IMR-90 (cell line): ENCODE data around the gene RIMBP2. TPM values are rescaled to one million over a fixed set of nuclear protein-coding genes. Genes with fewer than 3 reads are reported as not detected.

Experiments used
- ATAC-seq: fragments of 200-7000 bp; cut with Tn5 transposase; 2 replicates; pipeline ENCODE4 v1.9.1; 2020; ENCODE audit warnings: low read depth, mild to moderate bottlenecking, moderate library complexity
- BruUV-seq: library from RNA; stranded (reverse); fragments of 400-500 nt; replicated peaks from 2 replicates; lab custom pipeline; 2021; lab: Mats Ljungman, UMichigan
- CTCF ChIA-PET: fragments of 300-600 bp; formaldehyde crosslinking; extraction: SDS; loops from one replicate; lab custom pipeline; 2021; ENCODE audit warnings: antibody characterized with exemption; lab: Yijun Ruan, JAX
- POLR2A ChIA-PET: fragments of 300-600 bp; sonication (Branson Sonifier 250); formaldehyde crosslinking; loops from one replicate; lab custom pipeline; 2022; ENCODE audit warnings: antibody characterized with exemption; ENCODE audit not compliant: unreplicated experiment; lab: Charles Lee
- DNase-seq: peaks from one replicate; pipeline ENCODE4 v3.0.0; 2013
- H2AFZ ChIP-seq: replicated peaks from 2 replicates; pipeline ENCODE3; 2013; ENCODE audit warnings: low read length, mild to moderate bottlenecking; ENCODE audit not compliant: poor library complexity
- H2AK5ac ChIP-seq: 2 replicates; pipeline ENCODE4 v1.6.1; 2013; ENCODE audit warnings: low read depth, low read length, inconsistent platforms
- H2AK9ac ChIP-seq: replicated peaks from 2 replicates; pipeline ENCODE3; 2013; ENCODE audit warnings: mild to moderate bottlenecking, low read depth, low read length, moderate library complexity; ENCODE audit not compliant: poor library complexity
- H2BK120ac ChIP-seq: 2 replicates; pipeline ENCODE4 v1.6.1; 2013; ENCODE audit warnings: low read depth, low read length, inconsistent platforms
- H2BK15ac ChIP-seq: 3 replicates; pipeline ENCODE4 v1.6.1; 2013; ENCODE audit warnings: low read depth, low read length, inconsistent platforms
- H2BK20ac ChIP-seq: 2 replicates; pipeline ENCODE4 v1.6.1; 2013; ENCODE audit warnings: low read depth, mild to moderate bottlenecking, inconsistent platforms, low read length, moderate library complexity
- H2BK5ac ChIP-seq: 2 replicates; pipeline ENCODE4 v1.6.1; 2013; ENCODE audit warnings: mild to moderate bottlenecking, low read depth, low read length, inconsistent platforms; ENCODE audit not compliant: poor library complexity, severe bottlenecking
- H3K14ac ChIP-seq: replicated peaks from 2 replicates; pipeline ENCODE4 v1.6.1; 2013; ENCODE audit warnings: low read depth, low read length, inconsistent platforms
- H3K18ac ChIP-seq: 2 replicates; pipeline ENCODE4 v1.6.1; 2013; ENCODE audit warnings: low read depth, low read length, control low read depth
- H3K23ac ChIP-seq: 2 replicates; pipeline ENCODE4 v1.6.1; 2013; ENCODE audit warnings: low read depth, low read length, inconsistent platforms
- H3K27ac ChIP-seq: 2 replicates; pipeline ENCODE4 v1.5.1; 2013; ENCODE audit warnings: mild to moderate bottlenecking, control low read depth, low read length; ENCODE audit not compliant: insufficient read depth
- H3K27me3 ChIP-seq: 2 replicates; pipeline ENCODE4 v1.6.1; 2013; ENCODE audit warnings: low read length; ENCODE audit not compliant: control insufficient read depth, insufficient read depth
- H3K36me3 ChIP-seq: 2 replicates; pipeline ENCODE4 v1.6.1; 2013; ENCODE audit warnings: low read length, mixed read lengths; ENCODE audit not compliant: control insufficient read depth, insufficient read depth
- H3K4ac ChIP-seq: 2 replicates; pipeline ENCODE4 v1.6.1; 2013; ENCODE audit warnings: low read depth, low read length, inconsistent platforms
- H3K4me1 ChIP-seq: 2 replicates; pipeline ENCODE4 v1.6.1; 2013; ENCODE audit warnings: low read length, mixed read lengths; ENCODE audit not compliant: control insufficient read depth, insufficient read depth
- H3K4me2 ChIP-seq: 2 replicates; pipeline ENCODE4 v1.6.1; 2013; ENCODE audit warnings: low read depth, mild to moderate bottlenecking, control low read depth, low read length, moderate library complexity
- H3K4me3 ChIP-seq: 2 replicates; pipeline ENCODE4 v1.5.1; 2013; ENCODE audit warnings: low read depth, mild to moderate bottlenecking, control low read depth, low read length, moderate library complexity; ENCODE audit not compliant: insufficient read depth
- H3K56ac ChIP-seq: 2 replicates; pipeline ENCODE4 v1.6.1; 2013; ENCODE audit warnings: low read length, inconsistent platforms; ENCODE audit not compliant: insufficient read depth; ENCODE audit errors: extremely low read depth
- H3K79me1 ChIP-seq, 2 experiments: 2 replicates each; pipeline ENCODE4 v1.6.1; 2013; ENCODE audit warnings: low read length in 2 of 2, inconsistent platforms in 1 of 2, low read depth in 1 of 2
- H3K9ac ChIP-seq: 2 replicates; pipeline ENCODE4 v1.6.1; 2013; ENCODE audit warnings: low read depth, low read length, control low read depth
- H3K9me1 ChIP-seq: 2 replicates; pipeline ENCODE4 v1.6.1; 2013; ENCODE audit warnings: low read length, inconsistent platforms; ENCODE audit not compliant: insufficient read depth
- H3K9me3 ChIP-seq: 2 replicates; pipeline ENCODE4 v1.6.1; 2013; ENCODE audit warnings: low read length; ENCODE audit not compliant: control insufficient read depth, insufficient read depth
- H4K20me1 ChIP-seq: 2 replicates; pipeline ENCODE4 v1.6.1; 2013; ENCODE audit warnings: low read length, inconsistent platforms; ENCODE audit not compliant: insufficient read depth
- H4K5ac ChIP-seq: 2 replicates; pipeline ENCODE4 v1.6.1; 2013; ENCODE audit warnings: mild to moderate bottlenecking, low read depth, low read length, control low read depth
- H4K8ac ChIP-seq, 2 experiments: 2 replicates each; pipeline ENCODE4 v1.6.1; 2013; ENCODE audit warnings: low read depth in 2 of 2, low read length in 2 of 2, control low read depth in 1 of 2, inconsistent platforms in 1 of 2
- H4K91ac ChIP-seq: 2 replicates; pipeline ENCODE4 v1.6.1; 2013; ENCODE audit warnings: low read depth, low read length, inconsistent platforms; ENCODE audit not compliant: insufficient read depth
- FOS ChIP-seq: fragments of 150-350 bp; IDR thresholded peaks from 2 replicates; pipeline ENCODE4 v1.6.1; 2016; ENCODE audit warnings: low read depth, low read length
- RCOR1 ChIP-seq: IDR thresholded peaks from 2 replicates; pipeline ENCODE4 v1.6.1; 2012; ENCODE audit warnings: mild to moderate bottlenecking, low read length, improper control_type of control experiment; ENCODE audit not compliant: insufficient replicate concordance
- SMC3 ChIP-seq: fragments of 150-350 bp; IDR thresholded peaks from 2 replicates; pipeline ENCODE4 v1.6.1; 2016; ENCODE audit warnings: low read depth, mild to moderate bottlenecking, antibody characterized with exemption, low read length, moderate library complexity
- USF2 ChIP-seq: fragments of 150-350 bp; IDR thresholded peaks from 2 replicates; pipeline ENCODE4 v1.6.1; 2017; ENCODE audit warnings: mild to moderate bottlenecking, antibody characterized with exemption, low read length, low read depth
- WGBS, 2 experiments: methylation state at CpG; one replicate each; pipeline versions ENCODE4 v1.1.5 to v1.1.7; 2013; ENCODE audit warnings: missing lambda C conversion rate in 2 of 2; ENCODE audit not compliant: insufficient read length in 1 of 2; ENCODE audit errors: extremely low coverage in 2 of 2; 5-methylcytosine and 5-hydroxymethylcytosine counted together
- dilution Hi-C: fragments of 300-500 bp; cut with HindIII; formaldehyde crosslinking; loops from one replicate; pipeline ENCODE4 v1.14.3; 2018; ENCODE audit warnings: low sequenced_read_pairs; ENCODE audit not compliant: unreplicated experiment
- in situ Hi-C: fragments of 300-500 bp; cut with MboI; formaldehyde crosslinking; loops from 3 replicates; pipeline ENCODE4 v1.14.3; 2019; ENCODE audit warnings: low sequenced_read_pairs, inconsistent platforms, mixed read lengths
- intact Hi-C: fragments of 100-400 bp; cut with micrococcal nuclease; formaldehyde crosslinking; loops from 2 replicates; pipeline ENCODE4 v1.10.0; 2022
- polyA plus RNA-seq, 3 experiments: library from polyadenylated mRNA; depleted of rRNA; stranded (reverse); fragments of >200 nt; gene quantifications; 2 replicates each; pipeline ENCODE4 v1.2.3, GENCODE V29; 2012; ENCODE audit warnings: low replicate concordance in 1 of 3
- total RNA-seq: library from RNA; depleted of rRNA; stranded (reverse); fragments of >200 nt; gene quantifications from 2 replicates; pipeline ENCODE4 v1.2.3, GENCODE V29; 2012

Gene RIMBP2
- total and polyA plus RNA-seq, 2 of the 4 experiments (the other 2 are of a cell fraction) = not detected

GRCh38 chr12:130632642-130633041 is 83.5 kb downstream of the RIMBP2 start:
- no peaks in the 10 kb centered on the region for H3K79me1 ChIP-seq
- no peak overlapping the region for H3K23ac ChIP-seq
- no peak overlapping the region for H3K27ac ChIP-seq
- no peak overlapping the region for H3K4me3 ChIP-seq
- no peaks in the 10 kb centered on the region for H3K9me1 ChIP-seq
- H2AK5ac ChIP-seq = no peak overlapping the region
- H2BK20ac ChIP-seq = no peak overlapping the region
- no peak overlapping the region for H3K4ac ChIP-seq
- H2BK120ac ChIP-seq = no peak overlapping the region
- H2AK9ac ChIP-seq = no peak overlapping the region
- no peak overlapping the region for H2BK5ac ChIP-seq
- intact Hi-C loops (no loop called here), in situ Hi-C loops (no loop called here), dilution Hi-C loops (no loop called here)
- no peak overlapping the region for H4K91ac ChIP-seq
- CTCF ChIA-PET = no interaction called here
- peaks cover 31% of the 10 kb centered on the region for H3K9me3 ChIP-seq
- no peak overlapping the region for H3K18ac ChIP-seq
- WGBS, 2 experiments = no CpG with 5 or more reads among the region's 5 CpGs
- no peaks in the 10 kb centered on the region for H3K27me3 ChIP-seq
- no peak overlapping the region for H3K14ac ChIP-seq
- no peak overlapping the region for H2BK15ac ChIP-seq
- H3K36me3 ChIP-seq = no peaks in the 10 kb centered on the region
- H3K56ac ChIP-seq = no peak overlapping the region
- H2AFZ ChIP-seq = no peak overlapping the region
- DNase-seq = no peak
- no peak for TF ChIP-seq RCOR1
- no peak for TF ChIP-seq FOS
- no peak for TF ChIP-seq SMC3
- no peak for TF ChIP-seq USF2
- no peaks in the 10 kb centered on the region for H4K20me1 ChIP-seq
- H4K8ac ChIP-seq = no peak overlapping the region
- no peaks in the 10 kb centered on the region for H3K4me1 ChIP-seq
- no peak overlapping the region for H4K5ac ChIP-seq
- ATAC-seq = no peak
- H3K9ac ChIP-seq = no peak overlapping the region
- no peak overlapping the region for H3K4me2 ChIP-seq
- POLR2A ChIA-PET = no interaction called here
- BruUV-seq = no TSS peak
